Astrocyte of the cerebellum (primary cell): ENCODE data around the gene CAPN6.

Source experiments
- DNase-seq: peaks from one replicate; pipeline ENCODE4 v3.0.0-alpha.2; 2011; ENCODE audit warnings: low read depth
- H3K4me3 ChIP-seq: 2 replicates; pipeline ENCODE4 v1.5.1; 2011; ENCODE audit warnings: mild to moderate bottlenecking, low read depth, low read length, moderate library complexity
- in situ Hi-C: cut with HindIII; loops from 2 replicates; pipeline ENCODE4 v1.10.0; 2017; ENCODE audit warnings: low sequenced_read_pairs
- TF ChIP-seq, protein P1 (sequence below): IDR thresholded peaks from 2 replicates; pipeline ENCODE4 v1.5.1; 2012; ENCODE audit warnings: low read length, low read depth, moderate library complexity, mild to moderate bottlenecking; ENCODE audit errors: missing control alignments

The CAPN6 gene

DNA sequence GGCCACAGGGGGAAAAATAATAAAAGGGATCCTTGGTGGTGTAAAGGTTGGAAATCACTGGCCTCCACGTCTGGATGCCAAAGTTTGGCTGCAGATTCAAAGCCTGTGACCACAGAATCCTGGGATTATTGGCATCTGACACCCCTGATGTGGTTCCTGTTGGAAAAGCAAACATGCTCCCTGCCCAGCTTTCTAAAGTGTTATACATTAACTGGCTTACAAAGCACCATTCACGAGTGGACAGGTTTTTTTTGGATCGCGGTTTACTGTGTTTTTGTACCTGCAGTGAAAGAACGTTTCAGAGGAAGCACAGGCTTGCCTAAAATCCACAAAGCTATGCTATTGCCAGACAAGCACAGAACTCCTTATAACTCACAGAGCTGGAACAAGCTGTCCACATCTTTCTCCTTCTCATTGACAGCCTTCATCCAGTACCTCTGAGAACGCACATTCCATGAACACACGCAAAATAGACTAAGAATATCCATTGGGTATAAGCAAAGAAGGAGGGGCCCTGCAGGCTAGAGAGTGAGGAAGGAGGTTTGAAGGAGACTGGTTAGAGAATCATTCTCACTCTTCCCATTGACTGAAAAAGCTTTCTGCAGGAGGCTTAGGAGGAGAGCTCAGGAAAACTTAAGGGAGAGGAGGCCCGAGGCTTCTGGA is 14.5 kb upstream of the CAPN6 start:
- TF ChIP-seq, protein P1, sequence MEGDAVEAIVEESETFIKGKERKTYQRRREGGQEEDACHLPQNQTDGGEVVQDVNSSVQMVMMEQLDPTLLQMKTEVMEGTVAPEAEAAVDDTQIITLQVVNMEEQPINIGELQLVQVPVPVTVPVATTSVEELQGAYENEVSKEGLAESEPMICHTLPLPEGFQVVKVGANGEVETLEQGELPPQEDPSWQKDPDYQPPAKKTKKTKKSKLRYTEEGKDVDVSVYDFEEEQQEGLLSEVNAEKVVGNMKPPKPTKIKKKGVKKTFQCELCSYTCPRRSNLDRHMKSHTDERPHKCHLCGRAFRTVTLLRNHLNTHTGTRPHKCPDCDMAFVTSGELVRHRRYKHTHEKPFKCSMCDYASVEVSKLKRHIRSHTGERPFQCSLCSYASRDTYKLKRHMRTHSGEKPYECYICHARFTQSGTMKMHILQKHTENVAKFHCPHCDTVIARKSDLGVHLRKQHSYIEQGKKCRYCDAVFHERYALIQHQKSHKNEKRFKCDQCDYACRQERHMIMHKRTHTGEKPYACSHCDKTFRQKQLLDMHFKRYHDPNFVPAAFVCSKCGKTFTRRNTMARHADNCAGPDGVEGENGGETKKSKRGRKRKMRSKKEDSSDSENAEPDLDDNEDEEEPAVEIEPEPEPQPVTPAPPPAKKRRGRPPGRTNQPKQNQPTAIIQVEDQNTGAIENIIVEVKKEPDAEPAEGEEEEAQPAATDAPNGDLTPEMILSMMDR: no peak
- no peak for DNase-seq
- in situ Hi-C loops: no loop called here
- H3K4me3 ChIP-seq: no peak overlapping the region

DNA sequence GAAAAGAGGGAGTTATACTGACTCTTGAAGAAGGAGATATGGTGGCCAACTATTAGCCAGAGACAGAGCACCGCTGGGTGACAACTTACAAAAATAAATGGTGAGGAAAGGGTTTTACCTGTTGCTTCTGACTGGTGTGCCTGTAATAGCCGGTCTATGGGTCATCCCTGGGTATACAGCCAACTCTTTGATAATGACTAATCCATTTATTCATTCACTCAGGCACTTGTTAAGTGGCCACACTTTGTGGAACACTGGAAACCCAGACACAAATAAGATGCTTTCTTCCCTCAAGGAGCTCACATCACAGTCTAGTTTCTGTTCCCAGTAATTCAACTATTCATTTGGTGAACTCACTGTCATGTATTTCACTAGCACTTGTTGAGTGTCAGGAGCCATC is 13.2 kb upstream of the CAPN6 start:
- in situ Hi-C loops: no loop called here
- DNase-seq: no peak
- TF ChIP-seq, protein P1: no peak
- H3K4me3 ChIP-seq: no peak overlapping the region

DNA sequence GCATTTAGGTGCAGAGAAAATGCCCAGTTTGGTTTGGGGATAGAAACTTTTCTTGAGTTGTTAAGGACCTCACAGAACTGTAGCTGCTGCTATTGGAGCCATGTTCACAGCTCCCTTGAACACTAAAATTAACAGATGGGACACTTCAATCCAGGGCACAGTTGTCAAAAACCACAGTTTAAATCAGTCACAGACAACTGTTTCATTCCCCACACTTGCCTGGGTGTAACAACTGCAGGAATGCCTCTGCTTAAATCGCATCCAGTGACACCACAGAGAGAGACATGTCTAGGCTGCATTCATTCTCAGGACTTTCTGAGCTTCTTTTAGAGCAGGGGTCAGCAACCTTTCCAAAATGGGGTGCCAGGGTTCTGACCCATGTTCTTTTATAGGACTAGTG is 12.7 kb upstream of the CAPN6 start:
- no peak for DNase-seq
- TF ChIP-seq, protein P1: no peak
- in situ Hi-C loops: no loop called here
- H3K4me3 ChIP-seq: no peak overlapping the region

DNA sequence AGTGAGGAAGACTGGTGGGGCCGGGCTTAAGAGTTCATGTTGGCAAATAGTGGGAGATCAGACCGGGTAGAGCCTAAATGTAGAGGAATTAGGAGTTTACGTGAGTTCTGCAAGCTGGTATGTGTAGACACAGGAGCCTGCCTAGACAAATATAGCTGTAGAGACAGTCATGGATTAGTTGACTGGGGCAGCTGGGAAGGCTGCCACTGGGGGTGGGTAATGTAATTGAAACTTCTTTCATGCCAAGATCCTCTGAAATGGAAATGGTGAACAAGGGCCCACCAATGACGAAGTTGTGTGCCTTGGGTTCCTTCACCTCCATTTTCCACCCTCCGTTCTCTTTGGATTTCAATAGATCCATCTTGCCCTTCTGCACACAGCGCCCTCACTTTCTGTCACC is 11.9 kb upstream of the CAPN6 start:
- TF ChIP-seq, protein P1: no peak
- in situ Hi-C loops: no loop called here
- no peak for DNase-seq
- no peak overlapping the region for H3K4me3 ChIP-seq

DNA sequence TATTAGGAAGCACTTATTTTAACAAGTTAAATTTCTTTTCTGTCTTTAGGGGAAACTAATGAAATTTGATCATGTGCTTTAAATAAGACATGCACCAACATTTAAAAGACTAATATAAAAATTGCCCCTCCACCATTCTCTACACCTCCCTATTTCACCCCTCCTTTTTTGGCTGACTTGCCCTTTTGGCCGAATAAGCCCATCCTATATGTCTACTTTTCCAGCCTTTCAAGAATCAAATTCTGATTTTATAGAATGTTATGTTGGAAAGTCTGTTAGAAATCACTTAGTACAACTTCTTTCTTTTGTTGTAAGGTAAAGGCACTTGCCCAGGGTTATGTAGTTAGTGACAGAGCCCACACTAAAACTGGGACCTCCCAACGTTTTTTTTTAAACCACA is 1.8 kb downstream of the CAPN6 start:
- in situ Hi-C loops: no loop called here
- H3K4me3 ChIP-seq: no peak overlapping the region
- TF ChIP-seq, protein P1: no peak
- DNase-seq: no peak

DNA sequence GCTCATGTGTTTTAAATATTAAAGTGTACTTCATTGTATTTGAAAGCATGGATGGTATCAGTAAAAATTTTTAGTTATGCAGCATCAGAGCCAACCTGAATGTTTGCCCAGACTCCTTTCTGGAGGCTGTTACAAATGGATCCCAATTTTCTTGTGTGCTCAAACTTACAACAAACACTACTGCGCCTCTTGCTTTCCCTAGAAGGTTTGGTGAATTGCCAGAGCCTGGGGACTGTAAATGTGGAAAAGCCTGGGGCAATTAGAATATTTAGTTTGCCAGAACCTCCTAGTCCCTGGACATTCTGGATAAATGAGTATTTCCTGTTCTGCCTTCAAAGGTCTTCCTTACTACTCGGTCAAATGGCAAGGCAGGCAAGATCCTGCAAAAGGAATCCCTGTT is 4.8 kb downstream of the CAPN6 start:
- no peak overlapping the region for H3K4me3 ChIP-seq
- TF ChIP-seq, protein P1: no peak
- in situ Hi-C loops: no loop called here
- no peak for DNase-seq

DNA sequence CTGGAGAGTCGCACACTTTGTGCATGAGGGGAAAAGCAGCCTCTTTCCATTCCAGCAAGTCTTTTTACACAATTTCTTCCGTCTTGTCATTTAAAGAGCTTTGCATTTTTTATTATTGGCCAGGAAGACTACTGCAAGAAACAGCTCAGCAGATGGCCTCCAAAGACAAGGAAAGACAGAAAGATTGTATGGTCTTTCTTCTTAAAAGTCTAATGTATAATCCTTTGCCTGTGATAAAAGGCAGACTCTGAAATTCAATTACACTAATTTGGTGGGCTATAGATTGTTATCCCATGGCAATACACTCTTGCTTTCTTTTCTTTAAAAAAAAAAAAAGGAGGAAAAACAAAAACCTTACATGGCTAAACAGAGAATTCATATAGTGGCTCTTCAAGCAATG is 5.9 kb downstream of the CAPN6 start:
- in situ Hi-C loops: no loop called here
- no peak overlapping the region for H3K4me3 ChIP-seq
- no peak for DNase-seq
- TF ChIP-seq, protein P1: no peak
